ENCODE measurements around the gene PARVA. TPM values are rescaled to one million over a fixed set of nuclear protein-coding genes. Genes with fewer than 3 reads are reported as not detected.

PARVA gene
- total RNA-seq, 4 donors from 2014 or later: 167 to 245 (median 240) TPM

- H3K36me3 ChIP-seq: peaks cover 0 to 89% of the 10 kb centered on the region in 2 donors
Observed at GRCh38 chr11:12523180-12523924, 146.0 kb downstream of the PARVA start.

GRCh38 chr11:12524865-12525264 is 147.5 kb downstream of the PARVA start:
- Histone ChIP-seq H3K36me3 (peaks cover 0 to 84% of the 10 kb centered on the region in 2 donors), H3K27me3 (no peaks in the 10 kb centered on the region), H3K27ac (peak overlapping the region in 3 of 4 donors; percentile 46 to 67 (median 64)), H3K4me1 (peaks cover 0 to 71% (median 6%) of the 10 kb centered on the region in 3 donors), H3K4me3 (no peak overlapping the region), H3K9me3 (no peaks in the 10 kb centered on the region)
- WGBS, 2 donors (ENCODE audit: low coverage in 1 of 2): 92 to 95% methylated on average over 4 to 5 of the region's 5 CpGs
- TF ChIP-seq POLR2AphosphoS5 (IDR thresholded peaks at IDR 0.05): no peak
- TF ChIP-seq EP300 (IDR thresholded peaks at IDR 0.05): no peak
- TF ChIP-seq CTCF (IDR thresholded peaks at IDR 0.05): no peak
- no peak for TF ChIP-seq POLR2A (IDR thresholded peaks at IDR 0.05)
- peak; percentile 67 for ATAC-seq

More at GRCh38 chr11:12523180-12523924, 146.0 kb downstream of the PARVA start:
- no peak for TF ChIP-seq CTCF (IDR thresholded peaks at IDR 0.05)
- no peak for TF ChIP-seq POLR2AphosphoS5 (IDR thresholded peaks at IDR 0.05)
- no peak for TF ChIP-seq POLR2A (IDR thresholded peaks at IDR 0.05)
- TF ChIP-seq EP300 (IDR thresholded peaks at IDR 0.05): no peak
- 94 to 100% methylated on average over 3 to 5 of the region's 9 CpGs for WGBS, 2 donors (ENCODE audit: low coverage in 1 of 2)
- H3K27me3 ChIP-seq: no peaks in the 10 kb centered on the region
- H3K27ac ChIP-seq: peak overlapping the region in 3 of 4 donors; percentile 22 to 67 (median 46)
- H3K4me1 ChIP-seq: peaks cover 0 to 73% (median 6%) of the 10 kb centered on the region in 3 donors
- no peaks in the 10 kb centered on the region for H3K9me3 ChIP-seq
- no peak overlapping the region for H3K4me3 ChIP-seq
- no peak for ATAC-seq

GRCh38 chr11:12525466-12526055 is 148.2 kb downstream of the PARVA start:
- TF ChIP-seq POLR2A (IDR thresholded peaks at IDR 0.05): no peak
- TF ChIP-seq POLR2AphosphoS5 (IDR thresholded peaks at IDR 0.05): no peak
- TF ChIP-seq CTCF (IDR thresholded peaks at IDR 0.05): no peak
- no peak for TF ChIP-seq EP300 (IDR thresholded peaks at IDR 0.05)
- H3K9me3 ChIP-seq: no peaks in the 10 kb centered on the region
- H3K4me1 ChIP-seq: peaks cover 0 to 71% (median 6%) of the 10 kb centered on the region in 3 donors
- 80% methylated on average over 1 of the region's 1 CpG for WGBS, 2 donors (ENCODE audit: low coverage in 1 of 2)
- H3K27ac ChIP-seq: peak overlapping the region in 3 of 4 donors; percentile 46 to 67 (median 64)
- no peak for ATAC-seq
- no peaks in the 10 kb centered on the region for H3K27me3 ChIP-seq
- H3K4me3 ChIP-seq: no peak overlapping the region
- H3K36me3 ChIP-seq: peaks cover 0 to 80% of the 10 kb centered on the region in 2 donors

- H3K27me3 ChIP-seq: no peaks in the 10 kb centered on the region
- H3K36me3 ChIP-seq: peaks cover 0 to 80% of the 10 kb centered on the region in 2 donors
- ATAC-seq: peak; percentile 63
- TF ChIP-seq CTCF (IDR thresholded peaks at IDR 0.05): no peak
- TF ChIP-seq POLR2AphosphoS5 (IDR thresholded peaks at IDR 0.05): peak; percentile 8
- peaks cover 0 to 70% (median 6%) of the 10 kb centered on the region in 3 donors for H3K4me1 ChIP-seq
- 29% methylated on average over 1 of the region's 1 CpG; no CpG with 5 or more reads in 1 of the 2 donors for WGBS, 2 donors (ENCODE audit: low coverage in 1 of 2)
- peak overlapping the region in 3 of 4 donors; percentile 39 to 64 (median 46) for H3K27ac ChIP-seq
- H3K9me3 ChIP-seq: no peaks in the 10 kb centered on the region
- no peak overlapping the region for H3K4me3 ChIP-seq
Observed at GRCh38 chr11:12526789-12527188, 149.4 kb downstream of the PARVA start.

Data from gastroesophageal sphincter (tissue), 4 donors.